Large intestine (tissue), 3 donors: ENCODE data around the gene XXYLT1. TPM values are rescaled to one million over a fixed set of nuclear protein-coding genes. Genes with fewer than 3 reads are reported as not detected.
"Not testable (repeated sequence)": the region's sequence is repeated elsewhere in the genome, so short reads cannot be mapped to it uniquely, and the experiment has no call there.

ENCODE experiments used
- DNase-seq, 2 donors: peaks; one replicate each; pipeline versions ENCODE4 v3.0.0 to v3.0.0-alpha.2; 2013
- H3K27ac ChIP-seq: one replicate; pipeline ENCODE4 v1.5.1; 2013; ENCODE audit warnings: low read length
- H3K27me3 ChIP-seq: 2 replicates; pipeline ENCODE4 v1.6.1; 2013; ENCODE audit warnings: low read length; ENCODE audit not compliant: control insufficient read depth, insufficient read depth
- H3K36me3 ChIP-seq: 2 replicates; pipeline ENCODE4 v1.6.1; 2013; ENCODE audit warnings: low read length; ENCODE audit not compliant: control insufficient read depth, insufficient read depth
- H3K4me1 ChIP-seq: one replicate; pipeline ENCODE4 v1.6.1; 2013; ENCODE audit warnings: low read length; ENCODE audit not compliant: control insufficient read depth, insufficient read depth
- H3K4me3 ChIP-seq: one replicate; pipeline ENCODE4 v1.5.1; 2013; ENCODE audit warnings: low read length
- H3K9me3 ChIP-seq: one replicate; pipeline ENCODE4 v1.6.1; 2013; ENCODE audit warnings: mild to moderate bottlenecking, low read depth, low read length, moderate library complexity; ENCODE audit not compliant: control insufficient read depth
- WGBS: methylation state at CpG from one replicate; pipeline ENCODE4 v1.1.5; 2013; ENCODE audit warnings: low lambda C conversion rate; ENCODE audit not compliant: insufficient coverage; 5-methylcytosine and 5-hydroxymethylcytosine counted together
- polyA plus RNA-seq: library from polyadenylated mRNA; unstranded; fragments of 120-200 nt; gene quantifications from one replicate; pipeline ENCODE4 v1.2.1, GENCODE V29; 2013

Gene XXYLT1
- polyA plus RNA-seq, 1 donor: 14.0 TPM

DNA sequence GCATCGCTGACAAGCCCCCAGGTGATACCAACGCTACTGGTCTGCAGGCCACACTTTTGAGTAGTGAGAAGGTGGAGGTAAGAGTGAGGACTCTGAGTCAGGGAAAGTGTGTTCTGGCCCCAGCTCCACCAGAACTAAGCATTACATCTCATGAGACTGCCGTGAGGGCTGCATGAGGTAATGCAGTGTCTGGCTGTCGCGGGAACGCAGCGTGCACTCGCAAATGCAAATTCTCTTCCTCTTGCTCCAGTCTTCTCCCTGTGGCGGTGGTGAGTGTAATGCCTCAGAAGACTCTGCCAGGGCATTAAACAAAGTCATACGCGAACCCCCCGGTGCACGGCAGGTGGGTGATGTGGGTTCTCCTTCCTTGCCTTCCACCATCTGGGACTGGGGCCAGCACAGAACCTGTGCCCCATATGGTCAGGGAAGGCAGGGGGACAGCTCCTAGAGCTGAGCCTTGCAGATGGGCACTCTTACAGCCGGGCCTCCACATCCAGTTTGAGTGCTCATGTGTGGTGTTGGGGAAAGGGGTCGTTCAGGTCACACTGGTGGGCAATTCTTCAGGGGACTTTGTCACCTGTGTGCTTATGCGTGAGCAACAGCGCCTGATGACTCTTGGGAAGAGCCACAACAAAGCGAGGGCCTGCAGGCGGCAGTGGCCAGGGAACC, 175.8 kb downstream of the XXYLT1 start:
- no CpG with 5 or more reads among the region's 19 CpGs for WGBS
- no peak for DNase-seq
- no peak overlapping the region for H3K27ac ChIP-seq

GRCh38 chr3:195094191-195094921, 176.6 kb downstream of the XXYLT1 start:
- no peaks in the 10 kb centered on the region for H3K36me3 ChIP-seq
- peaks cover 24% of the 10 kb centered on the region for H3K4me1 ChIP-seq
- H3K4me3 ChIP-seq: no peak overlapping the region
- no CpG with 5 or more reads among the region's 32 CpGs for WGBS
- DNase-seq: peak; percentile 70 to 77
- H3K27me3 ChIP-seq: no peaks in the 10 kb centered on the region
- peak overlapping the region; percentile 53 for H3K27ac ChIP-seq
- H3K9me3 ChIP-seq: peaks cover 10% of the 10 kb centered on the region

More for the DNA sequence above, 175.8 kb downstream of the XXYLT1 start:
- Histone ChIP-seq H3K9me3 (peaks cover 10% of the 10 kb centered on the region), H3K36me3 (no peaks in the 10 kb centered on the region), H3K4me3 (no peak overlapping the region), H3K4me1 (peaks cover 24% of the 10 kb centered on the region), H3K27me3 (no peaks in the 10 kb centered on the region)

- Histone ChIP-seq H3K4me1 (peaks cover 24% of the 10 kb centered on the region), H3K27ac (peak overlapping the region; percentile 53), H3K27me3 (no peaks in the 10 kb centered on the region), H3K9me3 (peaks cover 10% of the 10 kb centered on the region), H3K4me3 (no peak overlapping the region), H3K36me3 (no peaks in the 10 kb centered on the region)
- DNase-seq: no peak
- no CpG with 5 or more reads among the region's 9 CpGs for WGBS
Observed at GRCh38 chr3:195093731-195094130, 177.2 kb downstream of the XXYLT1 start.

- not testable (repeated sequence) for H3K36me3 ChIP-seq, DNase-seq, H3K9me3 ChIP-seq, H3K4me1 ChIP-seq, H3K27ac ChIP-seq, H3K27me3 ChIP-seq
- peak overlapping the region; percentile 24 for H3K4me3 ChIP-seq
- WGBS: no CpG with 5 or more reads among the region's 25 CpGs
Observed at GRCh38 chr3:195087840-195088601, 182.9 kb downstream of the XXYLT1 start.

DNA sequence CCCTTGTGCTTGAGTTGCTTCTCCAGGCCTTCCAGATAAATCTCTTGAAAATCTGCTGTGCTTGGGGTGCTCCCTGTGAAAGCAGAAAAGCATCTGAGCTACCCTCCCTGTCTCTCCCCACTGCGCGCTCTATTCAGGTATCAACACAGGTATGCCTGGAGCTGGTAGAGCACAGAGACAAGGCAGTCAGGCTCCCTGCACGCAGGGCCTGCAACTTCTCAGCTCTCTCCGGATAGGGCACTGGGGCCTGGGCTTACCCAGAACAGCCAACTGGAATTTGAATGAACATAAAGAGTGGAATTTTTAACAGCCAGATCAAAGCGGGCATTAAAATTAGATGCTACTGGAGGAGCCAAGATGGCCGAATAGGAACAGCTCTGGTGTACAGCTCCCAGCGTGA, 183.6 kb downstream of the XXYLT1 start:
- Histone ChIP-seq H3K27ac (peak overlapping the region; percentile 59), H3K4me3 (no peak overlapping the region)
- WGBS: no CpG with 5 or more reads among the region's 7 CpGs

GRCh38 chr3:195086885-195087284, 184.1 kb downstream of the XXYLT1 start:
- no CpG with 5 or more reads among the region's 13 CpGs for WGBS
- no peaks in the 10 kb centered on the region for H3K36me3 ChIP-seq
- no peaks in the 10 kb centered on the region for H3K27me3 ChIP-seq
- H3K27ac ChIP-seq: no peak overlapping the region
- no peak overlapping the region for H3K4me3 ChIP-seq
- peaks cover 3% of the 10 kb centered on the region for H3K9me3 ChIP-seq
- H3K4me1 ChIP-seq: no peaks in the 10 kb centered on the region
- no peak for DNase-seq

More for the DNA sequence above, 183.6 kb downstream of the XXYLT1 start:
- no peaks in the 10 kb centered on the region for H3K4me1 ChIP-seq
- DNase-seq: no peak
- peaks cover 3% of the 10 kb centered on the region for H3K9me3 ChIP-seq
- H3K36me3 ChIP-seq: no peaks in the 10 kb centered on the region
- no peaks in the 10 kb centered on the region for H3K27me3 ChIP-seq

DNA sequence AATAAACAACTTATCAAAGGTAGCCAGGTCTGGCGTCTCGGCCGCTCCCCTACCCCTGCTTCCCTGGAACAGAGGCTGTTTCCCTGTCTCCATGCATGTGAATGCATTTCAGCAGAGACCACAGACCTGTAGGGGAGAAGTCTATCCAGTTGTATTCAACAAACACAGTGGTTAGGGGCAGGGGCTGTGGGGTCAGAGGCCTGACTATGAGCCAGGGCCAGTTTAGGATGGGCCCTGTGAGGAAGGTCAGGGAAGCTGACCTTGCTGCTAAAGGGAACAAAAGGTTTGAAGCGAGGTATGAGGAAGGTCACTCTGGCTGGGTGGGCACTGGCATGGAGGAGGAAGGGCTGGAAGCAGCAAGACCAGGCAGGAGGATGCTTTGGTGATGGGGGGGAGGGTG, 184.6 kb downstream of the XXYLT1 start:
- Histone ChIP-seq H3K9me3 (peaks cover 3% of the 10 kb centered on the region), H3K4me1 (no peaks in the 10 kb centered on the region), H3K36me3 (no peaks in the 10 kb centered on the region), H3K27ac (no peak overlapping the region), H3K4me3 (no peak overlapping the region), H3K27me3 (no peaks in the 10 kb centered on the region)
- WGBS: no CpG with 5 or more reads among the region's 4 CpGs
- no peak for DNase-seq

DNA sequence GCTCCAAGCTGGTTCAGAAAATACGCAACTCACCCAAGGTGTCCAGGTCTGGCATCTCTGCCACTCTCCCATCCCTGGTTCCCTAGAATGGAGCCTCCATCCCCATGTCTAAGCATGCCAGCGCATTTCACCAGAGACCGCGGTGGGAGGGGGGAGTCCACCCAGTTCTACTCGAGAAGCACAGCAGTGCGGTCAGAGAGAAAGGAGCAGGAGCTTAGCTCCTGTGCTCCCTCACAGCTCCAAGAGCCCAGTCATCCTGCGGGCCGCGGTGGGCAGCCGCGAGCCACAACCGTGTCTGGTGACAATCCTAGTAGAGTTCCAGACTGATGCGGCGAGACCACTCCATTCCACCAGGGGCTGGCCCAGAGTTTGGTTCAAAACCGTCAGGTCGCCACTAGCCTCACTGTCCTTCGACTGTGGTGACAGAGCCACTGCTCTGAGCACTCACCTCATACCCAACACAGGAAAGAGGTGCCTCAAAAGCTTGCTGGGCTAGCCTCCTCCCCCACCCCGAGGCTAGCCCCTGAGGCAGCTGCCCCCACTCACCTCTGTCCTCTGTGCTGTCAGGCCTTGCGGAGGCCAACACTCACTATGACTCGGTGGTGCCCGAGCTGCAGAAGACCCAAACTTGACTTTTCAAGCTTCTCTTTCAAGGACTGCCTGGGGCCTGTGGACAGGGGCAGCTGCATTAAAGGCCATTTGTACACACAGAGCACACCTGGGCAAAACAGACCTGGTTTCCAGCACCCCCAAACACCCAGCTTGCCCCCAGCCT, 185.4 kb downstream of the XXYLT1 start:
- Histone ChIP-seq H3K4me1 (no peaks in the 10 kb centered on the region), H3K36me3 (no peaks in the 10 kb centered on the region), H3K27ac (no peak overlapping the region), H3K4me3 (no peak overlapping the region), H3K9me3 (peaks cover 3% of the 10 kb centered on the region), H3K27me3 (no peaks in the 10 kb centered on the region)
- DNase-seq: no peak
- WGBS: no CpG with 5 or more reads among the region's 21 CpGs

GRCh38 chr3:195084746-195085145, 186.2 kb downstream of the XXYLT1 start:
- Histone ChIP-seq H3K27ac (no peak overlapping the region), H3K4me1 (no peaks in the 10 kb centered on the region), H3K9me3 (peaks cover 3% of the 10 kb centered on the region), H3K36me3 (no peaks in the 10 kb centered on the region), H3K27me3 (no peaks in the 10 kb centered on the region), H3K4me3 (no peak overlapping the region)
- WGBS: no CpG with 5 or more reads among the region's 5 CpGs
- no peak for DNase-seq

DNA sequence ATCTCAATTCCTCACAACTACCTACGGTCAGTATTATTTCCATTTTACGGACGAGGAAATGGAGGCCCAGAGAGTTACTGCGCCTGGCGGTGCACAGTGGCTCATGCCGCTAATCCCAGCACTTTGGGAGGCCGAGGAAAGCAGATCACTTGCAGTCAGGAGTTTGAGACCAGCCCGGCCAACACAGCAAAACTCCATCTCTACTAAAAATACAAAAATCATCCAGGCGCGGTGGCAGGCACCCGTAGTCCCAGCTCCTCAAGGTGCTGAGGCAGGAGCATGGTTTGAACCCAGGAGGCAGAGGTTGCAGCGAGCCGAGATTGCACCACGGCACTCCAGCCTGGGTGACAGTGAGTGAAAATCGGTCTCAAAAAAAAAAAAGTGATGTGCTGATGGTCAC, 187.3 kb downstream of the XXYLT1 start:
- DNase-seq: no peak
- Histone ChIP-seq H3K4me3 (no peak overlapping the region), H3K36me3 (no peaks in the 10 kb centered on the region), H3K27ac (no peak overlapping the region), H3K4me1 (no peaks in the 10 kb centered on the region), H3K27me3 (no peaks in the 10 kb centered on the region), H3K9me3 (peaks cover 3% of the 10 kb centered on the region)
- no CpG with 5 or more reads among the region's 15 CpGs for WGBS
